Neural cell (in vitro differentiated cells): ENCODE results near the gene CACNA1C.

Experiments
- CTCF ChIP-seq: fragments of 450-650 bp; IDR thresholded peaks from 2 replicates; pipeline ENCODE4 v1.5.1; 2014; ENCODE audit warnings: antibody characterized with exemption, mild to moderate bottlenecking, moderate library complexity; ENCODE audit not compliant: poor library complexity, severe bottlenecking
- EZH2 ChIP-seq: fragments of 200-600, 300-800 bp; shearing (Covaris generic), sonication (generic); IDR thresholded peaks from 2 replicates; pipeline ENCODE4 v1.6.1; 2014; ENCODE audit warnings: antibody characterized with exemption, low read length, borderline replicate concordance, mild to moderate bottlenecking; ENCODE audit not compliant: insufficient read depth, poor library complexity, severe bottlenecking
- POLR2AphosphoS5 ChIP-seq: IDR thresholded peaks from 2 replicates; pipeline ENCODE4 v1.6.1; 2012
- RAD21 ChIP-seq: fragments of 450-650 bp; conservative IDR thresholded peaks from 2 replicates; pipeline ENCODE4 v1.6.1; 2014; ENCODE audit warnings: antibody characterized with exemption, mild to moderate bottlenecking, moderate library complexity
- REST ChIP-seq: IDR thresholded peaks from 2 replicates; pipeline ENCODE4 v1.6.1; 2012; ENCODE audit warnings: borderline replicate concordance
- TAF1 ChIP-seq: IDR thresholded peaks from 2 replicates; pipeline ENCODE4 v1.6.1; 2012; ENCODE audit warnings: low read depth

GRCh38 chr12:2683283-2684025 lies 630.7 kb downstream of the CACNA1C start:
- TF ChIP-seq CTCF (peak; percentile 28), RAD21 (peak; percentile 3), EZH2 (no peak), POLR2AphosphoS5 (no peak), TAF1 (no peak), REST (no peak)
